CD14-positive monocyte (primary cell): Measurements from ENCODE around the gene MAP2K5. TPM values are rescaled to one million over a fixed set of nuclear protein-coding genes. Genes with fewer than 3 reads are reported as not detected.

ENCODE experiments used
- DNase-seq, 3 donors: peaks; one replicate each; pipeline ENCODE4 v3.0.0-alpha.2; 2011 to 2022
- H2AFZ ChIP-seq: 2 replicates; pipeline ENCODE4 v1.6.0; 2012; ENCODE audit warnings: mild to moderate bottlenecking, low read depth, low read length, inconsistent platforms; ENCODE audit not compliant: insufficient read depth, poor library complexity, severe bottlenecking
- H3K27ac ChIP-seq, 2 donors: 1 replicate in 1 of 2; 2 replicates in 1 of 2; pipeline ENCODE4 v1.5.1; 2012 to 2013; ENCODE audit warnings: low read length in 2 of 2, control low read depth in 1 of 2, inconsistent platforms in 1 of 2, low read depth in 1 of 2, mild to moderate bottlenecking in 1 of 2
- H3K27me3 ChIP-seq, 2 donors: one replicate each; pipeline versions ENCODE4 v1.6.0 to v1.6.1; 2011 to 2013; ENCODE audit warnings: low read length in 2 of 2; ENCODE audit not compliant: control insufficient read depth in 2 of 2, insufficient read depth in 2 of 2
- H3K36me3 ChIP-seq, 2 donors: replicated peaks in 1 of 2; 1 replicate in 1 of 2; 2 replicates in 1 of 2; pipeline versions ENCODE4 v1.5.1 to v1.6.1; 2012 to 2013; ENCODE audit warnings: low read length in 2 of 2, control low read depth in 1 of 2, inconsistent platforms in 1 of 2, mild to moderate bottlenecking in 1 of 2; ENCODE audit not compliant: insufficient read depth in 2 of 2, control insufficient read depth in 1 of 2
- H3K4me1 ChIP-seq, 2 donors: 1 replicate in 1 of 2; 2 replicates in 1 of 2; pipeline versions ENCODE4 v1.5.1 to v1.6.1; 2012 to 2013; ENCODE audit warnings: low read length in 2 of 2, control low read depth in 1 of 2, inconsistent platforms in 1 of 2, mild to moderate bottlenecking in 1 of 2, moderate library complexity in 1 of 2; ENCODE audit not compliant: insufficient read depth in 2 of 2, control insufficient read depth in 1 of 2
- H3K4me2 ChIP-seq: replicated peaks from 2 replicates; pipeline ENCODE3; 2012; ENCODE audit warnings: low read length, moderate library complexity, mild to moderate bottlenecking; ENCODE audit not compliant: poor library complexity, severe bottlenecking; ENCODE audit errors: extremely low read depth
- H3K4me3 ChIP-seq, 3 experiments: fragments of 200-600 bp in 1 of 3; sonication (generic) in 1 of 3; replicated peaks in 1 of 3; 1 replicate in 2 of 3; 2 replicates in 1 of 3; pipeline ENCODE4 v1.5.1; 2011 to 2013; ENCODE audit warnings: low read length in 3 of 3, mild to moderate bottlenecking in 3 of 3, control low read depth in 2 of 3, low read depth in 2 of 3, inconsistent platforms in 1 of 3, moderate library complexity in 1 of 3
- H3K79me2 ChIP-seq: 2 replicates; pipeline ENCODE4 v1.6.0; 2012; ENCODE audit warnings: mild to moderate bottlenecking, control low read depth, inconsistent platforms, low read length, moderate library complexity; ENCODE audit not compliant: insufficient read depth
- H3K9ac ChIP-seq: 2 replicates; pipeline ENCODE4 v1.6.0; 2017; ENCODE audit warnings: low read length, mild to moderate bottlenecking; ENCODE audit not compliant: insufficient read depth, poor library complexity, severe bottlenecking
- H3K9me3 ChIP-seq, 2 donors: replicated peaks in 1 of 2; 1 replicate in 1 of 2; 2 replicates in 1 of 2; pipeline versions ENCODE4 v1.5.1 to v1.6.1; 2012 to 2013; ENCODE audit warnings: low read length in 2 of 2, control low read depth in 1 of 2; ENCODE audit not compliant: control insufficient read depth in 1 of 2, insufficient read depth in 1 of 2
- H4K20me1 ChIP-seq: 2 replicates; pipeline ENCODE4 v1.6.0; 2012; ENCODE audit warnings: mild to moderate bottlenecking, low read length, control low read depth, moderate library complexity; ENCODE audit not compliant: insufficient read depth
- H3K27ac Mint-ChIP-seq, 7 donors: one replicate each; pipeline ENCODE4 v1.8.0; 2020; ENCODE audit warnings: mild to moderate bottlenecking in 7 of 7, mixed read lengths in 7 of 7, moderate library complexity in 6 of 7, inconsistent platforms in 2 of 7
- H3K27me3 Mint-ChIP-seq, 3 donors: one replicate each; pipeline ENCODE4 v1.8.0; 2021 to 2022; ENCODE audit warnings: low read depth in 3 of 3, mild to moderate bottlenecking in 3 of 3, mixed read lengths in 3 of 3, moderate library complexity in 3 of 3, inconsistent platforms in 1 of 3
- H3K36me3 Mint-ChIP-seq, 2 donors: one replicate each; pipeline ENCODE4 v1.8.0; 2020; ENCODE audit warnings: mixed read lengths in 2 of 2, inconsistent platforms in 1 of 2, mild to moderate bottlenecking in 1 of 2
- H3K4me1 Mint-ChIP-seq: one replicate; pipeline ENCODE4 v1.8.0; 2020; ENCODE audit warnings: mild to moderate bottlenecking, mixed read lengths
- H3K4me3 Mint-ChIP-seq, 2 donors: one replicate each; pipeline ENCODE4 v1.8.0; 2020; ENCODE audit warnings: mild to moderate bottlenecking in 2 of 2, mixed read lengths in 2 of 2, moderate library complexity in 1 of 2
- H3K9me3 Mint-ChIP-seq, 7 donors: one replicate each; pipeline ENCODE4 v1.8.0; 2020 to 2022; ENCODE audit warnings: mixed read lengths in 7 of 7, mild to moderate bottlenecking in 6 of 7, moderate library complexity in 6 of 7, inconsistent platforms in 2 of 7
- CTCF ChIP-seq: fragments of 200-600 bp; IDR thresholded peaks from one replicate; pipeline ENCODE4 v1.8.0; 2022; ENCODE audit warnings: antibody characterized with exemption, mild to moderate bottlenecking
- WGBS: methylation state at CpG from one replicate; pipeline ENCODE4 v1.1.5; 2013; ENCODE audit warnings: missing lambda C conversion rate; ENCODE audit not compliant: insufficient coverage; 5-methylcytosine and 5-hydroxymethylcytosine counted together
- intact Hi-C, 2 donors: fragments of 100-400 bp; cut with micrococcal nuclease; formaldehyde crosslinking; loops; one replicate each; pipeline versions ENCODE4 v1.15.0 to v1.15.1; 2023
- polyA plus RNA-seq, 3 donors: library from polyadenylated mRNA; depleted of rRNA in 1 of 3; unstranded in 2 of 3; stranded (reverse) in 1 of 3; fragments of 300-500 nt in 2 of 3; fragments of >200 nt in 1 of 3; fragmentation: Illumina TruSeq in 2 of 3; gene quantifications; 1 replicate in 2 of 3; 2 replicates in 1 of 3; pipeline ENCODE4 v1.2.3, GENCODE V29; 2012 to 2021

MAP2K5 gene
- polyA plus RNA-seq, 3 donors: 10.2 to 11.3 (median 10.6) TPM

GRCh38 chr15:67753891-67754290, 211.4 kb downstream of the MAP2K5 start:
- WGBS: no CpG with 5 or more reads among the region's 3 CpGs
- H3K4me1 ChIP-seq: peaks cover 6 to 15% of the 10 kb centered on the region in 2 donors
- H3K79me2 ChIP-seq: no peaks in the 10 kb centered on the region
- no peak overlapping the region for H3K4me2 ChIP-seq
- peaks cover 0 to under 1% of the 10 kb centered on the region in 2 donors for H3K36me3 ChIP-seq
- Mint-ChIP-seq H3K9me3 (peaks cover 0 to 3% (median 0%) of the 10 kb centered on the region in 7 donors), H3K36me3 (peaks cover 13 to 29% of the 10 kb centered on the region in 2 donors), H3K27me3 (peaks cover 1 to 5% (median 3%) of the 10 kb centered on the region in 3 donors), H3K4me1 (peaks cover 34% of the 10 kb centered on the region), H3K27ac (peak overlapping the region in 1 of 7 donors; percentile 55), H3K4me3 (no peak overlapping the region)
- intact Hi-C loops: no loop called here
- no peaks in the 10 kb centered on the region for H3K27me3 ChIP-seq
- no peak for TF ChIP-seq CTCF
- no peak overlapping the region for H3K9ac ChIP-seq
- no peaks in the 10 kb centered on the region for H4K20me1 ChIP-seq
- no peak overlapping the region for H3K27ac ChIP-seq
- H2AFZ ChIP-seq: no peak overlapping the region
- no peaks in the 10 kb centered on the region for H3K9me3 ChIP-seq
- peak in 2 of 3 donors; percentile 19 to 34 for DNase-seq
- H3K4me3 ChIP-seq: no peak overlapping the region

- H3K9me3 ChIP-seq: no peaks in the 10 kb centered on the region
Observed at GRCh38 chr15:67755264-67755663, 212.8 kb downstream of the MAP2K5 start.

More at GRCh38 chr15:67755264-67755663, 212.8 kb downstream of the MAP2K5 start:
- no peak overlapping the region for H3K4me3 ChIP-seq
- intact Hi-C loops: no loop called here
- Mint-ChIP-seq H3K4me1 (peaks cover 32% of the 10 kb centered on the region), H3K27me3 (peaks cover 0 to 5% (median 1%) of the 10 kb centered on the region in 3 donors), H3K27ac (no peak overlapping the region), H3K9me3 (peaks cover 0 to 3% (median 0%) of the 10 kb centered on the region in 7 donors), H3K4me3 (no peak overlapping the region), H3K36me3 (peaks cover 13 to 26% of the 10 kb centered on the region in 2 donors)
- H3K27me3 ChIP-seq: no peaks in the 10 kb centered on the region
- H4K20me1 ChIP-seq: no peaks in the 10 kb centered on the region
- no peak overlapping the region for H3K27ac ChIP-seq
- no peak overlapping the region for H2AFZ ChIP-seq
- no peaks in the 10 kb centered on the region for H3K36me3 ChIP-seq
- no peaks in the 10 kb centered on the region for H3K79me2 ChIP-seq
- TF ChIP-seq CTCF: no peak
- no peak for DNase-seq
- H3K4me2 ChIP-seq: no peak overlapping the region
- no CpG with 5 or more reads among the region's 1 CpG for WGBS
- peaks cover 6 to 13% of the 10 kb centered on the region in 2 donors for H3K4me1 ChIP-seq
- H3K9ac ChIP-seq: no peak overlapping the region
